Activated CD4-positive, alpha-beta T cell treated with anti-CD3 and anti-CD28 coated beads for 36 hours (primary cell): Measurements from ENCODE around the gene CD163L1. TPM values are rescaled to one million over a fixed set of nuclear protein-coding genes. Genes with fewer than 3 reads are reported as not detected.

Experiments
- ATAC-seq: fragments of 200-7000 bp; cut with Tn5 transposase; one replicate; pipeline ENCODE4 v1.10.0; 2021; ENCODE audit warnings: mild to moderate bottlenecking, moderate library complexity
- CTCF ChIA-PET: fragments of 350-600 bp; sonication (Branson Sonifier 250); formaldehyde crosslinking; loops from one replicate; lab custom pipeline; 2021; ENCODE audit warnings: antibody characterized with exemption; lab: Charles Lee
- POLR2A ChIA-PET: fragments of 350-600 bp; sonication (Branson Sonifier 250); formaldehyde crosslinking; loops from one replicate; lab custom pipeline; 2021; ENCODE audit warnings: antibody characterized with exemption, inconsistent platforms; lab: Charles Lee
- DNase-seq: peaks from one replicate; pipeline ENCODE4 v3.0.0-alpha.2; 2020
- H3K27ac Mint-ChIP-seq: one replicate; pipeline ENCODE4 v1.8.0; 2021; ENCODE audit warnings: mixed read lengths
- H3K27me3 Mint-ChIP-seq: one replicate; pipeline ENCODE4 v1.8.0; 2021; ENCODE audit warnings: mixed read lengths
- H3K36me3 Mint-ChIP-seq: one replicate; pipeline ENCODE4 v1.8.0; 2021; ENCODE audit warnings: low read depth, mixed read lengths
- H3K4me1 Mint-ChIP-seq: one replicate; pipeline ENCODE4 v1.8.0; 2021; ENCODE audit warnings: mixed read lengths
- H3K4me3 Mint-ChIP-seq: one replicate; pipeline ENCODE4 v1.8.0; 2021; ENCODE audit warnings: mild to moderate bottlenecking, moderate library complexity, mixed read lengths
- H3K9me3 Mint-ChIP-seq: one replicate; pipeline ENCODE4 v1.8.0; 2021; ENCODE audit warnings: low read depth, mixed read lengths
- intact Hi-C, 2 experiments: fragments of 100-400 bp; cut with DNase I in 1 of 2; cut with micrococcal nuclease in 1 of 2; formaldehyde crosslinking; loops; one replicate each; pipeline versions ENCODE4 v1.14.2 to v1.15.1; 2022 to 2024; cut with DNase I, micrococcal nuclease
- total RNA-seq, 2 experiments: library from RNA; stranded (reverse); gene quantifications; one replicate each; pipeline ENCODE4 v1.2.3, GENCODE V29; 2021

The CD163L1 gene
- not detected for total RNA-seq

GRCh38 chr12:7444076-7444475, at the start of gene CD163L1:
Gene CD163L1 (minus strand): TSS chr12:7444153. CDS start chr12:7444127, 26 bp downstream.
- DNase-seq (no peak), ATAC-seq (no peak)
- Mint-ChIP-seq H3K27ac (no peak within 1 kb of the TSS), H3K27me3 (peaks cover 20% of the 10 kb centered on the region), H3K9me3 (no peaks in the 10 kb centered on the region), H3K4me3 (no peak within 1 kb of the TSS), H3K4me1 (peaks cover 4% of the 10 kb centered on the region), H3K36me3 (no peaks in the 10 kb centered on the region)
- intact Hi-C loops, result no loop called here
- ChIA-PET CTCF (no interaction called here), POLR2A (no interaction called here)

- Mint-ChIP-seq H3K27me3 (peaks cover 16% of the 10 kb centered on the region), H3K4me1 (no peaks in the 10 kb centered on the region), H3K27ac (no peak overlapping the region), H3K4me3 (no peak overlapping the region), H3K36me3 (no peaks in the 10 kb centered on the region), H3K9me3 (no peaks in the 10 kb centered on the region)
- POLR2A ChIA-PET, result no interaction called here
- CTCF ChIA-PET, result no interaction called here
- ATAC-seq (no peak), DNase-seq (no peak)
- intact Hi-C loops, result no loop called here
These were observed 49.1 kb upstream of the CD163L1 start for GRCh38 chr12:7493006-7493405.

GRCh38 chr12:7486512-7486911, 42.6 kb upstream of the CD163L1 start:
- ATAC-seq, result no peak
- POLR2A ChIA-PET, result no interaction called here

GRCh38 chr12:7485095-7485494, 41.1 kb upstream of the CD163L1 start:
- no peak overlapping the region for H3K27ac Mint-ChIP-seq
- H3K4me3 Mint-ChIP-seq, result no peak overlapping the region
- no peaks in the 10 kb centered on the region for H3K4me1 Mint-ChIP-seq
- ChIA-PET CTCF (no interaction called here), POLR2A (no interaction called here)
- H3K27me3 Mint-ChIP-seq, result peaks cover 6% of the 10 kb centered on the region
- ATAC-seq (no peak), DNase-seq (no peak)
- no peaks in the 10 kb centered on the region for H3K9me3 Mint-ChIP-seq
- no peaks in the 10 kb centered on the region for H3K36me3 Mint-ChIP-seq
- intact Hi-C loops, result no loop called here

More at GRCh38 chr12:7486512-7486911, 42.6 kb upstream of the CD163L1 start:
- H3K27me3 Mint-ChIP-seq, result peaks cover 8% of the 10 kb centered on the region
- H3K9me3 Mint-ChIP-seq, result no peaks in the 10 kb centered on the region
- CTCF ChIA-PET, result no interaction called here
- H3K27ac Mint-ChIP-seq, result no peak overlapping the region
- no peaks in the 10 kb centered on the region for H3K36me3 Mint-ChIP-seq
- no peak overlapping the region for H3K4me3 Mint-ChIP-seq
- no peak for DNase-seq
- intact Hi-C loops, result no loop called here
- no peaks in the 10 kb centered on the region for H3K4me1 Mint-ChIP-seq

GRCh38 chr12:7483343-7483742, 39.4 kb upstream of the CD163L1 start:
- intact Hi-C loops, result no loop called here
- ChIA-PET CTCF (no interaction called here), POLR2A (no interaction called here)
- DNase-seq, result no peak
- H3K9me3 Mint-ChIP-seq, result no peaks in the 10 kb centered on the region
- H3K27ac Mint-ChIP-seq, result no peak overlapping the region
- H3K27me3 Mint-ChIP-seq, result peaks cover 6% of the 10 kb centered on the region
- no peaks in the 10 kb centered on the region for H3K36me3 Mint-ChIP-seq
- no peak overlapping the region for H3K4me3 Mint-ChIP-seq
- H3K4me1 Mint-ChIP-seq, result no peaks in the 10 kb centered on the region
- ATAC-seq, result no peak

GRCh38 chr12:7479771-7480170, 35.8 kb upstream of the CD163L1 start:
- no peak overlapping the region for H3K27ac Mint-ChIP-seq
- H3K36me3 Mint-ChIP-seq, result no peaks in the 10 kb centered on the region
- H3K27me3 Mint-ChIP-seq, result peaks cover 5% of the 10 kb centered on the region
- H3K4me1 Mint-ChIP-seq, result no peaks in the 10 kb centered on the region
- intact Hi-C loops, result no loop called here
- ChIA-PET CTCF (no interaction called here), POLR2A (no interaction called here)
- no peaks in the 10 kb centered on the region for H3K9me3 Mint-ChIP-seq
- DNase-seq, result no peak
- H3K4me3 Mint-ChIP-seq, result no peak overlapping the region
- no peak for ATAC-seq

- POLR2A ChIA-PET, result no interaction called here
- H3K27me3 Mint-ChIP-seq, result peaks cover 10% of the 10 kb centered on the region
- intact Hi-C loops, result no loop called here
- no peaks in the 10 kb centered on the region for H3K36me3 Mint-ChIP-seq
- ATAC-seq (no peak), DNase-seq (no peak)
- no peak overlapping the region for H3K27ac Mint-ChIP-seq
- CTCF ChIA-PET, result interaction anchor here (0.6 to 0.9 kb wide), 2 partner anchors 11 to 145 kb away, joined by 3 to 4 read pairs; no protein-coding TSS in a partner anchor
- H3K4me1 Mint-ChIP-seq, result no peaks in the 10 kb centered on the region
- no peak overlapping the region for H3K4me3 Mint-ChIP-seq
- H3K9me3 Mint-ChIP-seq, result peaks cover 5% of the 10 kb centered on the region
These were observed 28.1 kb upstream of the CD163L1 start for GRCh38 chr12:7472060-7472459.

GRCh38 chr12:7460375-7461259, 16.7 kb upstream of the CD163L1 start:
- Mint-ChIP-seq H3K9me3 (no peaks in the 10 kb centered on the region), H3K36me3 (no peaks in the 10 kb centered on the region), H3K4me3 (no peak overlapping the region), H3K4me1 (no peaks in the 10 kb centered on the region), H3K27me3 (peaks cover 3% of the 10 kb centered on the region), H3K27ac (no peak overlapping the region)
- CTCF ChIA-PET, result interaction anchor here (0.6 to 1.2 kb wide), 10 partner anchors 11 to 240 kb away, joined by 3 to 5 read pairs (median 4); no protein-coding TSS in a partner anchor
- intact Hi-C loops, result loop anchor here (1.0 to 5.0 kb wide), 3 partner anchors 83 to 241 kb away; no protein-coding TSS in a partner anchor
- ATAC-seq (peak; percentile 79), DNase-seq (peak; percentile 71)
- POLR2A ChIA-PET, result no interaction called here

- Mint-ChIP-seq H3K36me3 (no peaks in the 10 kb centered on the region), H3K27me3 (no peaks in the 10 kb centered on the region), H3K9me3 (no peaks in the 10 kb centered on the region), H3K27ac (no peak overlapping the region), H3K4me1 (no peaks in the 10 kb centered on the region), H3K4me3 (no peak overlapping the region)
- CTCF ChIA-PET, result interaction anchor here (0.6 to 1.2 kb wide), 5 partner anchors 42 to 650 kb away, joined by 3 to 5 read pairs (median 3); no protein-coding TSS in a partner anchor
- intact Hi-C loops, result loop anchor here (1.0 to 5.0 kb wide), 3 partner anchors 83 to 241 kb away; no protein-coding TSS in a partner anchor
- DNase-seq, result no peak
- no peak for ATAC-seq
- POLR2A ChIA-PET, result no interaction called here
These were observed 16.0 kb upstream of the CD163L1 start for GRCh38 chr12:7459973-7460372.

GRCh38 chr12:7451756-7452155, 7.8 kb upstream of the CD163L1 start:
- H3K9me3 Mint-ChIP-seq, result no peaks in the 10 kb centered on the region
- ChIA-PET CTCF (no interaction called here), POLR2A (no interaction called here)
- intact Hi-C loops, result no loop called here
- no peak overlapping the region for H3K27ac Mint-ChIP-seq
- no peaks in the 10 kb centered on the region for H3K36me3 Mint-ChIP-seq
- ATAC-seq (no peak), DNase-seq (no peak)
- peaks cover 3% of the 10 kb centered on the region for H3K27me3 Mint-ChIP-seq
- H3K4me3 Mint-ChIP-seq, result no peak overlapping the region
- H3K4me1 Mint-ChIP-seq, result no peaks in the 10 kb centered on the region

- no peaks in the 10 kb centered on the region for H3K9me3 Mint-ChIP-seq
These were observed 6.7 kb upstream of the CD163L1 start for GRCh38 chr12:7450667-7451066.

GRCh38 chr12:7448099-7448498, 4.1 kb upstream of the CD163L1 start:
- ChIA-PET POLR2A (no interaction called here), CTCF (no interaction called here)
- peaks cover 5% of the 10 kb centered on the region for H3K27me3 Mint-ChIP-seq
- intact Hi-C loops, result no loop called here
- H3K4me1 Mint-ChIP-seq, result no peaks in the 10 kb centered on the region
- no peak overlapping the region for H3K4me3 Mint-ChIP-seq
- H3K27ac Mint-ChIP-seq, result no peak overlapping the region
- no peaks in the 10 kb centered on the region for H3K36me3 Mint-ChIP-seq
- ATAC-seq (no peak), DNase-seq (no peak)
- H3K9me3 Mint-ChIP-seq, result no peaks in the 10 kb centered on the region

More at GRCh38 chr12:7450667-7451066, 6.7 kb upstream of the CD163L1 start:
- no peaks in the 10 kb centered on the region for H3K36me3 Mint-ChIP-seq
- no peaks in the 10 kb centered on the region for H3K4me1 Mint-ChIP-seq
- H3K4me3 Mint-ChIP-seq, result no peak overlapping the region
- DNase-seq, result no peak
- H3K27me3 Mint-ChIP-seq, result peaks cover 3% of the 10 kb centered on the region
- ChIA-PET CTCF (interaction anchor here (0.6 to 1.6 kb wide), 2 partner anchors 9 to 273 kb away, joined by 3 to 6 read pairs; no protein-coding TSS in a partner anchor), POLR2A (no interaction called here)
- H3K27ac Mint-ChIP-seq, result no peak overlapping the region
- ATAC-seq, result no peak
- intact Hi-C loops, result no loop called here
